Tongue (tissue), 2 donors: Measurements from ENCODE around the gene HOXB13. TPM values are rescaled to one million over a fixed set of nuclear protein-coding genes. Genes with fewer than 3 reads are reported as not detected.
A peak's percentile ranks its signal among the peaks of the same experiment; 100 is the strongest.

Experiments used
- DNase-seq: peaks from one replicate; pipeline ENCODE4 v3.0.0-alpha.2; 2015
- total RNA-seq: library from RNA; depleted of rRNA; stranded (reverse); fragments of >200 nt; gene quantifications from one replicate; pipeline ENCODE4 v1.2.3, GENCODE V29; 2014

Gene HOXB13
- total RNA-seq = not detected

DNA sequence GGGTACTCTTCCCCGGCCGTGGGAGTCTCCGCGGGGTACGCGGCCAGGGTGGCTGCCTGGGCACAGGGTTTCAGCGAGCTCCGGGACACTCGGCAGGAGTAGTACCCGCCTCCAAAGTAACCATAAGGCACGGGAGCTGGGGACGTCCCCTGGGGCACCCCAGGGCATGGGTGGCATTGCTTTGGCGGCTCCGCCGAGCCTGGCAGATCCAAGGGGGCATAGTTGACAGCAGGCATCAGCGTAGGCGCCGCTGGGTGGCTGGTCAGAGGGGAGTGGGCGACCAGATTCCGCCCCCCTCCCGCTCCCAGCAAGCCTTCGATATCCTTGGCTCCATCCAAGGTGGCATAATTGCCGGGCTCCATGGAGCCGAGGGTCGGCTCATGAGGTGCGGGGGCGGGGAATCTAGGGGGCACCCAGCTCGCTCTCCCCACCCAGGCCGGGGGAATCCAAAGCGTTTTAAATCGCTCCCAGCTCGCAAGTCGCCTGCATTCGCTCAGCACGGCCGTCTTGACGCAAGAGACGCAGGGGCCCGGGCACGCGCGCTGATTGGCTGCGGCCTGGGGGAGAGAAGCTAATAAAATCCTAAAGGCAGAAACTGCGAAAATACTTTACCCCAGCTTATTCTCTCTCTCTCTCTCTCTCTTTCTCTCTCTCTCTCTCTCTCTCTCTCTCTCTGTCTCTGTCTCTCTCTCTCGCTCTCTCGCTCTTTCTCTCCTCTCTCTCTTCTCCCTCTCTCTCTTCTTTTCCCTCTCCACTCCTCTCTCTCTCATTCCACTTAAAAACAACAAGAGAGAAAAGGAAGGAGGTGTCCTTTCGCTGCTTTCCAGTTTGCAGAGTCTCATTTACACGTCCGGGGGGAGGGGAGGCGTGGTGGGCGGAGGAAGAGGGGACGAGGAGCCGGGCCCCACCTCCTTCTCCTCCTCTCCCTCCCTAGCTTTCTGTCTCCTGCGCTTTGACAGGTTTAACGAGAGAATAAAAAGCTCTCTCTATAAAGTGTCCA is at the start of gene HOXB13:
Gene HOXB13 (minus strand): TSS at position 519 of the 1,000 bp plus-strand sequence. CDS start 157 bp downstream, at position 362.
- peak; percentile 50 for DNase-seq

GRCh38 chr17:48776602-48777001 is 48.1 kb upstream of the HOXB13 start:
- no peak for DNase-seq

GRCh38 chr17:48773245-48773644 is 44.7 kb upstream of the HOXB13 start:
- DNase-seq = no peak

DNA sequence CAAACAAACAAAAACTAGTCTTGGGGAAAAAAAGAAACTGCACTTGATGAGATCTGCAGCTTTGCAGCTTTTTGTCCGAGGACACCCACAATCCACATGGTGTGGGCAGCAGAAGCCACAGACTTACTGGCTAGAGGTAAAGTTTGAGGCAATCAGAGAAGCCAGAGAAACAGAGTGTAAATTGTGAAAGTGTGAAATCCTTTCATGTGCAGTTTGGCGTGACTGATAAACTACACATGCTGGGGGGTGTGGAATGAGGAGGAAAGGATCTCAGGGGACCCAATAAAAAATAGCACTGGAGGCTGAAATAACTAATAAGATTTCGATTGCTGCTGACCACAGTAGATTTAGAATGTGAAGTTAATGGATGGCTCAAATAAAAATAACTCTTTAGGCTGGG is 42.4 kb upstream of the HOXB13 start:
- DNase-seq = no peak

DNA sequence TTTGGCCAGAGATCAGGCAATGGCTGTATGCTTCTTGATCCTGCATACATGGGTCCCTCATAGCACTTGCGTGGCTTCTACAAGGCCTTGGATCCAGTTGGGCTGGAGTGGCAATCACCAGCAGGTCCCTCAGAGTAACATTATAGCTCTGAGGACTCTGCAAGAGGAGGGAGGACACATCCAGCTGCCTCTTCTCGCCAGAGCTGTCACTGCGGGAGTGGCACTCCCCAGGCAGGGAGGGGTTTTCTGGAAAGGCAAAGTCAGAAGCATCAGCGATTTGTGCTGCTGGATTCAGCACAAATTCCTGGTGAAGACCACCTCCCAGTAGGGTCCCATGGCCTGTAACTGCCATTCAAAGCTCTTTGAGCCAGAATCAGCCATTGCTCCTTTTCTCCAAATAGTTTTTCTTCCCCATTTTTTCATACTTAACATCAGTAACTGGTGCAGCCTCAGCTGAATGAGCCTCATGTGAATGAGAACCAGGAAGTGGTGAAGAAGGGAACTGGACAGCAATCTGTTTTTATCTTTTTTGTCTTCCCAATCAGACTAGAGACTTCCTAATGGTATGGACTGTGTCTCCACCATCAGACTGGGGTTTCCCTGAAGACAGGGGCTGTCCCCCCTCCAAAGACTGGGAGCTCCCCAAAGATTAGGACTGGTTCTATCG is 40.6 kb upstream of the HOXB13 start:
- peak; percentile 33 for DNase-seq

DNA sequence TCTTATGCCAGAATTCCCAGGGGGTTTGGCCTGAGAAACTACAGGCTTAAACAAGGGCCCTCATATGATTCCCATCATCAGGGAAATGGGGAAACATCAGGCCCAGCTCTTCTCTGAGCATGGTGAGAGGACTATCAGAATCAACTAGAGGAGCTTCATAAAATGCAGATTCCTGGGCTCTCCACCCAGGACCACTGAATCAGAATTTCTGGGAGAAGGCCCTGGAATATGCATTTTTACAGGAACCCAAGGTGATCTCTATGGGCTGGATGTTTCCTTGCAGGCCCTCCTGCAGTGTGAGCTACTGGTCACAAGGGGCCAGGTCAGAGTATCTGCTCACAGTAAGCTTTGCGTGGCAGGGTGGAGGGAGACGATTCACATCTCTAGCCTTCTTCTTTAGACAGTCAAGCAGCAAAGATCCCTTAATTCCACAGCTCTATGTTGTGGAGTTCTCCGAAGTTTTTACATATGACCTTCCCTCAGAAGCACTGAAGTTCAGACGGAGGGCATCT is 38.8 kb upstream of the HOXB13 start:
- DNase-seq = no peak

DNA sequence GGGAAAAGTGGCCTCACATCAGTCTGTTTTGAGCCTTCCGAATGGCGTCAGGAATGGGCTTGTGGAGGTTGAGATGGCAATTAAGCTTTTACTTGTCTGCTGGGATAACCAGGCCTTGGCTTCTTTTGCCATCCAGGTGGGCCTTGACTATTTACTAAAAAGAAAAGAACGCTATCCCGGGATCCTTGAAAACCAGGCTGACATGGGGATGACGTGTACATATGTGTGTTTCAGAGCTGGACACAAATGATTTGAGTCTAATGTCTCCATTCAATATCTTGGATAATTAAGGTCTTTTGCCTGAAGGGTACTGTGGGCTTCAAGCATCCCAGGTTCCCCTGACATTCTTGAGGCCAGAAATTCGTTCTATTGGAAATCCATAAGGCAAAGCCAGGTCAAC is 32.6 kb upstream of the HOXB13 start:
- no peak for DNase-seq

DNA sequence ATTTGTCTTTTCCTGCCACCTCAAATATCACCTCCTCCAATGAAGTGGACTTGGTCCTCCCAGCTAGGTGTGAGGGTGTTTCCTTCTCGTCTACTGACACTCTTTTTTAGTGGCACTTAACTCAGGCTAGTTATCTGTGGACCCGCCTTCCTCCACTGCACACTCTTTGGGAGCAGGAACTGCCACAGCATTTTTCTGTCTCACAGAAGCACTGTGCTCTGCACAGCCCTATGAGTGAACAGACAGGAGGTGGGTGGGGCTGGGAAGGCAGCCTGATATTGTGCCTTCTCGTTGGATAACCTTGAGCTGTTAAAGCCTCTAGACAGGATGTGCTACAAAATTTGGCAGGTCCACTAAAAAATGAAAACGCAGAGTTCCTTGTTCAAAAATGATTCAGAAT is 31.9 kb upstream of the HOXB13 start:
- DNase-seq = no peak

DNA sequence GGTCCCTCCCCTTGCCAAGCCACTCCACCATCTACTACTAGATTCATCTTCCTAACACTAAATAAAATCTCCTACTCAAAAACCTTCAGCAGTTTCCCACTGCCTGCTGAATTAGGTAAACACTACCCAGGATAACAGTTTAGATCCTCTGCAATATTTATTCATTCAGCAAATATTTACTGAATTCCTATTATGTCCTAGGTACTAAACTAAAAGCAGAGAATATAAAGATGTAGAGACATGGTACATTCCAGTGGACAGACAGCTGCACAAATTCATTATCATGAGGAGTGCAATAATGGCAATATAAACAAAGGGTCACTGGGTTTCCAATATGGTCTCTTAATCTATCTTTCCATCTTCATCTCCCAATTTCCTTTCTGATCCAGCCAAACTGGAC is 30.7 kb upstream of the HOXB13 start:
- DNase-seq = no peak

- DNase-seq = peak; percentile 47
Measured at GRCh38 chr17:48757524-48757961, 29.0 kb upstream of the HOXB13 start.

DNA sequence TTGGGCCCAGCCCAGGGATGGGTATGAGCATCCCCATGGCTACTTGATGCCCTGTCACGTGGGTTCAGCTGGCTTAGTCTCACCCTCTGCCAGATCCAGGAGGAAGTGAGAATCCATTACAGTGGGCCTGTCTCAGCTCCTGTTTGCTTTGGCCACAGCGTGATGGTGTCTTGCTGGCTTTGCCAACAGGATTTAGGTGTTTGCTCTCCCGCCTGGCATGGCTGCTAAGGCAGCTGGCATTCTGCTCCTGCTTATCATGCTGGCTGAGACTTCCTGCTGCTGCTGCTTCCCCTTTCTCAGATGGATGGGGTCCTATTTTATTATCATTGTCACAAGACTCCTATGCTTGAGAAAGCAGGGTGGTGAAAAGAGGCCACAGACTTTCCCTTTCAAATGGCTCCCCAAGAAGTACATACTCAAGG is 28.3 kb upstream of the HOXB13 start:
- no peak for DNase-seq

GRCh38 chr17:48755356-48755755 is 26.8 kb upstream of the HOXB13 start:
- no peak for DNase-seq

- no peak for DNase-seq
Measured at GRCh38 chr17:48754500-48755261, 26.1 kb upstream of the HOXB13 start.

DNA sequence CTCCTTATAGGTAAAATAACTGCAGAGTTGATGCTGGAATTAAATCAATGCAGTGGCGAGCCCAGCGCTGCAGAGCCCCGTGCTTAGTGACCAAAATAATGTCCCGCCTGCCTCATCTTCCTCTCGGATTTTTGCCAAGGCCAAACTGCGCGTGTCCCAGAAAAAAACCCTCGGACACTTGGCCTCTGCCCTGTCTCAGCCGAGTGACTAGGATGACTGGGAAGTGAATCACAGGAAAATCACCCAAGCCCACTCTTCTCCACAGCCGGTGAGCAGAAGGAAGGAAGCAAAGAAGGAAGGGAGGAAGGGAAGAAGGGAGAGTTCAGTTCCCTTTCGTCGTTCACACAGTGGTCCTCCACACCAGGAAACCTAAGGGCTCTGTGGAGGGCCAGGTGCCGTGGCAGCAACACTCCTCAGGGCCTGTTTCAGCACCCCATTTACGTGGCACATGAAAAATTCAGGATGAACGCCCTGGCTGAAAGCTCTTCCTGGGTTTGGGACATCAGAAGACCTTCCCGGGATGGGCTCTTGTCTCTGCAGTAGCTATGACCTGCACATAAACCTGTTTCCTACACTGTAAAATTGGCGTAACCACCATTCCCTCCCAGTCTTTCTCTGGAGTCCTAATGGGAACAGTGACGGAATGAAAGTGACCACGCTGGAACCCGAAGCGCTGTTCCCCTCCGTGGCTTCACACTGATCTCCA is 25.4 kb upstream of the HOXB13 start:
- DNase-seq = no peak

DNA sequence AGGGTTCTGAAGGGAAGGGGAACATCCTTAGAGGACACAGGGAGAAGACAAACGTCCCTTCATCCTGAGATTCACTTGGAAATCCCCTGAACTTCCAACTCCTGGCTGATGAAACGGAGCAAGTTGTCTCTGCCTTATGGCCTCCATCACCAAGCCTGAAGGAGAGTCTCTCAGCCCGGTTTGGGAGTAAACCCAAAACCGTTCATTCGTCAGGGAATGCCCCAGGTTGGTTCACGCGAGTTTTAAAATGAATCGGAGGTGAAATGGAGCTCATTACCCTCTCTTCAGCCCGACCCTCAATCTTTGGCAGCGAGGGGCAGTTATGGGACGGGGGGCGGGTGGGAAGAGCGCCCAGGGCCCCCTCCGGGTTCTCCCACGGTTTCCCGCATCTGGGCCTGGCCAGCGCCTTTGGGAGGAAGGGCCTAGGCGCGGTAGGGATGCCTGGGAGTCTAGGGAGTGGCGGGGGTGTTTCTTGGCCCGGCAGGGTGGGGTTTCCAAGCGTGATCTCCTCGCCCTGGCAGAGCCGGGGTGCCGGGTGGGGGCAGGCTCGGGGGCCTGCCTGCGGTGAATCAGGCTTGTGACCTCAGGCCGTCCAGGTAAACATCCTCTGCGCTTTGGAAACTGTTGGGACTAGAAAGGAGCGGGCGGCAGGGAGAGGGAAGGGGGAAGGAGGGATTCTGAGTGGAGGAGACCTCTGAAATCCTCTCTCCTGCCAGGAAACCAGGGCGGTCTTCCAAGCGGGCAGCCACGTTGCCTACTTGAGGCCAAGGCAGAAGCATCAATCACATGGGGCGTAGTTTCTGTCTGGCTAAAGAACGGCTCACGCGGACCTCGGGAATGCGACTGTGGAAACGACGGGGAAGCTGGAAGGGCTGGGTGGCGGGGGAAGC is 24.1 kb upstream of the HOXB13 start:
- no peak for DNase-seq

DNA sequence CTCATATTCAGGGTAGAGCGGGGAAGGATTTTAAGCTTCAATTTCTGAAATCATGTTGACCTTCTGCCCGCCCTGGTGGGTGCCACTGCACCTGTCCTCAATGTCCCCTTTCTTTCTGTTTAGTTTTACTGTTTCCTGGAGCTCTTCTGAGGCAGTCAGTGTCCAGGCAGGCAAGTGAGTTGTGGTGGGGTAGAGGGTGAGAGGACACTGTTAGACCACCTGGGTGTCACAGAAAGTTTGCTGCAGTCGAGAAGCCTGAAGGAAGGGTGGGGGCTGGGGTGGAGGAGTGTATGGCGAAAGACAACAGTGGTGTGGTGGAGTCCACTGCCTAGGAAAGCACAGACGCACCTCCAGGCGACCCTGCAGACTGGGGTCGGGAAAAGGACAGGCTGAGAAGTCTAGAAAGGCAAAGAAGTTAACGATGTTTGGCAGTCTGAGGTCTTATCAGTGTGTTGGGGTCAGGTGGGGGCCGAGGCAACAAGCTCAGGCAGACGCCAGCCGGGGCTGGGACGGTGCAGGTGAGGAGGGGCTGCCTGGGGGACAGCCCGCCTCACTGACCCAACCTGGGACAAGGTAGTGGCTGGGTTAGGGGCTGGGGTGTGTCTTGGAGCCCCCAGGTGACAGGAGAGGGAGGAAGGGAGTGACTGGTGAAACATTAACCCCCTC is 23.3 kb upstream of the HOXB13 start:
- no peak for DNase-seq

DNA sequence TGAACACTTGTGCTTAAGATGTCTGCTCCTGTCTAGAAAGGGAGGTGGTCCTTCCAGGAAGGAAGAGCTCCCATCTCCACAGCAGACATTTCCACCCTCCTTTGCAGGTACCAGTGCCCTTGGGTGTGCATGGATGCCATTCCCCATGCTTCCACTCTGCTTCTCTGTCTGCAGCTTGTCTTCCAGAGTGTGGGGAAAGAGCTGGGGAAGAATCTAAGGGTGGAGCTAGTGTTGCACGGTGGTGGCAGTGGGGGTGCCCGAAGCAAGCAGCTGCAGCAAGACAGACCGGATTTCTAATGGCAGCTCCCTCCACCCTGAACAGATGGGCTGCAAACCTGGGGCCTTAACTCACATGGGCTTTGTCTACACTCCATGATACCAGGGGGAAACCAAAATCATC is 22.6 kb upstream of the HOXB13 start:
- DNase-seq = peak; percentile 28

DNA sequence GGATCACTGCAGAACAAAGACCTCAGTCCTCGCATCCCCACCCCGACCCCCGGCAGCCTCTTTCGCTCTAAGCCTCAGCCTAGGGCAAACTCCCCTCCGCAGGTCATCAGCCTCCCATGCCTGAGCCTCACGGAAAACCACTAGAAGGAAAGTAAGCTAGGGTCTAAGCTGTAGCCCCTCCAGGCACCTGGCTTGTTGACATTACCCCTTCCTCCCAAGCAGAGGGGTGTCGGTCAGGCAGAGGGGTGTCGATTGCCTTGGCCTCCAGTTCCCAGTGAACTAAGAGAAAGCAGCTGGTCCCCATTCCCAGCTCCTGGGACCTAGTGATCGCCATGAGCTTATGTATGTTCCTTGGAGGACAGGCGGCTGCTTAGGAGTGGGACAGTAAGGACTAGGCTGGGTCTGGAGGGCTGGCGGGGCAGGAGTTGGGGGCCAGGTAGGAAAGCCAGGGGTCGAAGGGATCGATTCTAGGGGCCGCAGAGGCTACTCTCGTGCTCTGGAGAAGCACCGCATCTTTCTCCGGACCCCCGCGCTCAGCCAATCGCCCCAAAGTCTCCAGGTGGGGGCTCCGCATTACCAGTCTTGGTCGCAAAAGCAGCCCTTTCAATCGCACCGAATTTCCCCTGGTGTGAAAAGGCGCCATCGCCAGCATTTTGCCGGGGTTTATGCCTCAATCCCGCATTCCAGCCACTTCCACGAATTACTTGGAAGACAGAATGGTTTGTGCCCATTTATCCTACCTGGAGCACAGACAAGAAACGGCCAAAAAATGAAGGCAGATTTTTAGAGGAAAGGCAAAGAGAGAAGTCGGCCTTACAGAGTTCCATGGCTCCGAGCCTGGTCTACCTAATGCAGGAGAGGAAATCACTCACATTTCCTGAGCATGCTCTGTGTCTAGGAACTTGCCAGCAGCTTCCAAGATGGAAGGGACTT is 21.3 kb upstream of the HOXB13 start:
- no peak for DNase-seq
